DMS53 (cell line): Measurements from ENCODE around the gene GRIN1.
"Not testable (repeated sequence)": the region's sequence is repeated elsewhere in the genome, so short reads cannot be mapped to it uniquely, and the experiment has no call there.

Source experiments
- DNase-seq: peaks from one replicate; lab custom pipeline; 2025; lab: John Stamatoyannopoulos, UW

GRIN1 gene

DNA sequence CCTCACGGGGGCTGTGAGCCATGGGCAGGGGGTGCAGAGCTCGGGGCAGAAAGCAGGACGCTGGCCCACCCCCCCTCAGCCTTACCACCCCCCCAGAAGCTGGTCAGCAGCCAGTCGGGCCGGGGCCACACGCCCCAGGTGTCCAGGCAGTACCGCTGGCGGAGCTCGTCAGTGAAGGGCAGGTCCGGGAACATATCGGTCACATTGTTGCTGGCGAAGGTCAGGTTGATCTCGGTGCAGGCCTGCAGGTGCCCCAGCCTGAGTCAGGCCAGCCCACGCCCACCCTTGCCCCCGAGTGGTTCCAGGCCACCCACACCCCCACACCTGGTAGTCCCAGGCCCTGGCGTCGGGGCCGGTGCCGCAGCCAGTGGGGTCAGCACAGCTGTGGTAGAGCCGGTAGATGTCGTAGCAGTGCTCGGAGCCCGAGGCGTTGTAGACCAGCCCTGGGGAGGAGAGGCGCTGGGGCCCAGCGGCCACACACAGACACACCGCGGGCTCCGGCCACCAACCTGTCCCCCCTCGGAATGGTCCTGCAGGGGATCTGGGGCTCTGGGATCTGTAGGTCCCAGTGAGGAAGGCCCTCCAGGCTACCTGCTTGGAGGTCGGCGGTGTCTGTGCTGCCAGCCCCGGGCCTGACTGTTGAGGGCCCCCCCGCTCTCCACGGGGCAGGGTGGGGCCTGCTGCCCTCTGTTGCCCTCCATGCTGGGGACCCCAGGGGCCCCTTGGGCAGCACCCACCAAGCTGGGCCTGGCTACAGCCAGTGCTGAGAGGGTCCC is 27.0 kb upstream of the GRIN1 start:
- DNase-seq, result no peak

GRCh38 chr9:137112564-137113384 is 26.2 kb upstream of the GRIN1 start:
- no peak for DNase-seq

- DNase-seq, result peak; percentile 73
Measured at GRCh38 chr9:137113385-137114159, 25.4 kb upstream of the GRIN1 start.

DNA sequence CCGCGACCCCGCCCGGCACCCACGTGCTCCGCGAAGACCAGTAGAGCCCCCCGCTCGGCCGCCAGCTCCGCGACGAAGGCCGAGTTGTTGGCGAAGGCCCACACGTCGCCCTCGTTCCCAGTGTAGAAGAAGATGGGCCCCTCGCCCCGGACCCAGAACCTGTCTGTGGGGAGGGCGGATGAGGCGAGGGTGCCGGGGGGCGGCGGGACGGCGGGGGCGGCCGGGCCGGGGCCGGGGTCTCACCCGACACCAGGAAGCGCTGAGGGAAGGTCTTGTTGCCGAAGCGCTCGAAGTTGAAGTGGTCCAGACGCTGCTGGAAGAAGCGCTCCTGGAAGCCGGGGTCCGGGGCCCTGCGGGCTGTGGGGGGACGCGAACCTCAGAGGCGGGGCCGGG is 24.7 kb upstream of the GRIN1 start:
- DNase-seq, result peak; percentile 63

GRCh38 chr9:137114613-137115393 is 24.2 kb upstream of the GRIN1 start, which contains the start of gene DPP7:
Gene DPP7 (minus strand): TSS chr9:137114733. CDS start chr9:137114713, 20 bp downstream.
- peak; percentile 86 for DNase-seq

GRCh38 chr9:137115394-137116026 is 23.4 kb upstream of the GRIN1 start:
- DNase-seq, result no peak

DNA sequence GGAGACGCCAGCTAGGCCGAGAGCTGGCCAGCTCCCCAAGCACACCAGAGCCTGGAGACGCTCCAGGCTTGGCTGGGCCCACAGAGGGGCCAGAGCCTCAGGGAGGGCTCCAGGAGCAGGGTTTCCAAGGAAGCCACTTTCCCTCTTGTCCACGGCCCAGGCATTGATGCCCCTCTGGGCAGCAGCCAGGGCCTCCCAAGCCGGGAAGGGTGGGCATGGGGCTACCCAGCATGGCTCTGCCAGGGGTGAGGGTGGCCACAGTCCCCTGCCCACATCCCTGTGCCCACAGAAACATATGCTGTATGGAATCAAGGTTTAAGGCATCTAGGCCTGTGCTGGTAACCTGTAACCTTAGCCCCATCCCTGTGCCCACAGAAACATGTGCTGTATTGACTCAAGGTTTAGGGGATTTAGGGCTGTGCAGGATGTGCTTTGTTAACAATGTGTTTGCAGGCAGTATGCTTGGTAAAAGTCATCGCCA is 22.9 kb upstream of the GRIN1 start:
- DNase-seq, result peak; percentile 70

- no peak for DNase-seq
Measured at GRCh38 chr9:137116728-137117127, 22.2 kb upstream of the GRIN1 start.

- no peak for DNase-seq
Measured at GRCh38 chr9:137117269-137117731, 21.7 kb upstream of the GRIN1 start.

DNA sequence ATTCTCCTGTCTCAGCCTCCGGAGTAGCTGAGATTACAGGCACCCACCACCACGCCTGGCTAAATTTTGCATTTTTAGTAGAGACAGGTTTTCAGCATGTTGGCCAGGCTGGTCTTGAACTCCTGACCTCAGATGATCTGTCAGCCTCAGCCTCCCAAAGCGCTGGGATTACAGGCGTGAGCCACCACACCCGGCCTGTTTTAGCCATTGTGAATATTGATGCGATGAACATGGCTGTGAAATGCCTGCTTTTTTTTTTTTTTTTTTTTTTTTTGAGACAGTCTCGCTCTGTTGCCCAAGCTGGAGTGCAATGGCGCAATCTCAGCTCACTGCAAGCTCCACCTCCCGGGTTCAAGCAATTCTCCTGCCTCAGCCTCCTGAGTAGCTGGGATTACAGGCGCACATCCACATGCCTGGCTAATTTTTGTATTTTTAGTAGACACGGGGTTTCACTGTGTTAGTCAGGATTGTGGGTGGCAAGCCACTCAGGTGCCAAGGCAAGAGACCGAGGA is 20.8 kb upstream of the GRIN1 start:
- DNase-seq, result not testable (repeated sequence)

- not testable (repeated sequence) for DNase-seq
Measured at GRCh38 chr9:137121927-137122795, 16.8 kb upstream of the GRIN1 start.

GRCh38 chr9:137122796-137123467 is 16.0 kb upstream of the GRIN1 start:
- DNase-seq, result peak; percentile 41

GRCh38 chr9:137123468-137123837 is 15.5 kb upstream of the GRIN1 start:
- DNase-seq, result no peak

DNA sequence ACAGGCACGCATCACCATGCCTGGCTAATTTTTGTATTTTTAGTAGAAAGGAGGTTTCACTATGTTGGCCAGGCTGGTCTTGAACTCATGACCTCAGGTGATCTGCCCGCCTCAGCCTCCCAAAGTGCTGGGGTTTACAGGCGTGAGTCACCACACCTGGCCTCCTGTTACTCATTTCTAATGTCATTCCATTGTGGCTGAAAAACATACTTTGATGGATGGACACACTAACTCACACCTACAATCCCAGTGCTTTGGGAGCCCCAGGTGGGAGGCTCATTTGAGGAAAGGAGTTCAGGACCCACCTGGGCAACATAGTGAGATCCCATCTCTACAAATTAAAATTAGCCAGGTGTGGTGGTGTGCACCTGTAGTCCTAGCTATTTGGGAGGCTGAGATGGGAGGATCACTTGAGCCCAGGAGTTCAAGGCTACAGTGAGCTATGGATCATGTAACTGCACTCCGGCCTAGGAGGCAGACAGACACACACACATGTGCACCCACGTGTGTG is 14.9 kb upstream of the GRIN1 start:
- not testable (repeated sequence) for DNase-seq

- no peak for DNase-seq
Measured at GRCh38 chr9:137126786-137127185, 12.2 kb upstream of the GRIN1 start.

GRCh38 chr9:137127301-137128157 is 11.4 kb upstream of the GRIN1 start:
- DNase-seq, result no peak

DNA sequence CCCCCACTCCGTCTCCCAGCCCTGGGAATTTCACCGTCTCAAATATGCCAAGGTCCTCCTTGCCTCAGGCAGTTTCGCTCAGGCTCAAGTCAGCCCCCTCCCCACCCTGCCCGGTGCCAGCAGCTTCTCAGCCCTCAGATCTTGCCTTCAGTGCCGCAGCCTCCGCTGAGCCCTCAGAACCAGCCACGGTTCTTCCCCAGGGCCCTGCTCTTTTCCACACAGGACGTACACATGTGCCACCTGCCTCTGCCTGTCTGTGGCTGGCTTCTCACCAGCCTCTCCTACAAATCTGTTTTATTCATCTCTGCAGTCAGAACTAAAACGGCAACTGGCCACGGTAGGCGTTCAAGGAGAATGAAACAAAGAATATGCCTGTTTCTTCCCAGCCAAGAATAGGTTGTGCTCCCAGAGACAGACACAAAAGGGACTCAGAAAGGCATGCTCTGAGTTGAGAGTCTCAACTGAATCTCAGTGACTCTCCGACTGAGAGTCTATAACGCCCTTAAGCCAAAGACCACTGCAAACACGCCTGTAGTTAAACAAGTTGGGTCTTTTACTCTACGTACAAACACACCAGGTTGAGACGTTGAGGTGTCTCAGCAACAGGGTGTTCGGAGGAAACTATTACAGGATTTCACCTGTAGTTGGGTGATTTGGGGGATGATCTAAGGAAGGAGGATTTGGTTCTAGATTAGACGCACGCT is 10.6 kb upstream of the GRIN1 start:
- no peak for DNase-seq
